ENCODE measurements around the gene RAD50.

DNA sequence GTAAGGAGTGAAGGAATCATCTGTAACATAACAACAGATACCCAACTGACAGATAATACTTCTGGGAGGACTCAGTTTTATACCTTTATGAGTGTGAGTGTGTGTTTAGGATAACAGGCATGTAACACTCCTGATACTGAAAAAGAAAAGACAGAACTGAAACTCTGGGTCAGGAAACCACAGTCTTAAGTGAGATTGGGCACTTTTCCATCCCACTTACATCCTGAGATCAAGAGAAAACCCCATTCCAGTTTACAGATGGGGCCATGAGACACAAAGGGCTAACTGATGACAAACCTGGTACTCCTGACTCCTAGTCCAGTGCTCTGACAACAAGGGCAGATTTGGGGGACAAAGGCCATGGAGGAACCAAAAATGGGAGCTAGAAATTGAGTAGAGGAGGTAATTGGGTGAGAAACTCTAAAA, 31.5 kb upstream of the RAD50 start:
- no peak for TF ChIP-seq SIN3A (IDR thresholded peaks at IDR 0.05; ENCODE audit: borderline replicate concordance, insufficient read depth, low read length)
- no peak for TF ChIP-seq POLR2AphosphoS5 (IDR thresholded peaks at IDR 0.05; ENCODE audit: low read depth, low read length)

All from PFSK-1 (cell line).